HG02885 (cell line): ENCODE data around the gene PTRH1.
"Not testable (repeated sequence)": the region's sequence is repeated elsewhere in the genome, so short reads cannot be mapped to it uniquely, and the experiment has no call there.

Experiments
- ATAC-seq: cut with Tn5 transposase; IDR thresholded peaks from one replicate; pipeline ENCODE4 v1.9.1; 2021; ENCODE audit warnings: mild to moderate bottlenecking; ENCODE audit not compliant: unreplicated experiment, poor library complexity

Gene PTRH1

GRCh38 chr9:127715470-127716337 is at the start of gene PTRH1, which contains the start of gene TTC16:
PTRH1 (minus strand) TSS chr9:127715663; CDS start chr9:127715639, 24 bp downstream.
TTC16 (plus strand) TSS chr9:127716079; CDS start chr9:127716146, 67 bp downstream.
- ATAC-seq, result peak; percentile 93

GRCh38 chr9:127763918-127764384 is 48.5 kb upstream of the PTRH1 start:
- no peak for ATAC-seq

GRCh38 chr9:127762111-127762676 is 46.7 kb upstream of the PTRH1 start:
- ATAC-seq, result no peak

GRCh38 chr9:127761491-127761956 is 46.1 kb upstream of the PTRH1 start:
- no peak for ATAC-seq

GRCh38 chr9:127761061-127761460 is 45.6 kb upstream of the PTRH1 start:
- ATAC-seq, result no peak

- ATAC-seq, result no peak
Observed at GRCh38 chr9:127758843-127759242, 43.4 kb upstream of the PTRH1 start.

GRCh38 chr9:127756776-127757175 is 41.3 kb upstream of the PTRH1 start:
- not testable (repeated sequence) for ATAC-seq

- ATAC-seq, result no peak
Observed at GRCh38 chr9:127756233-127756632, 40.8 kb upstream of the PTRH1 start.

- ATAC-seq, result no peak
Observed at GRCh38 chr9:127755061-127756060, 39.9 kb upstream of the PTRH1 start.

- no peak for ATAC-seq
Observed at GRCh38 chr9:127754099-127755060, 38.9 kb upstream of the PTRH1 start.

- ATAC-seq, result no peak
Observed at GRCh38 chr9:127753622-127754021, 38.2 kb upstream of the PTRH1 start.

- ATAC-seq, result no peak
Observed at GRCh38 chr9:127753148-127753547, 37.7 kb upstream of the PTRH1 start.

GRCh38 chr9:127751269-127752054 is 36.0 kb upstream of the PTRH1 start:
- no peak for ATAC-seq

GRCh38 chr9:127749090-127749787 is 33.8 kb upstream of the PTRH1 start:
- no peak for ATAC-seq

GRCh38 chr9:127746959-127747569 is 31.6 kb upstream of the PTRH1 start:
- no peak for ATAC-seq

- ATAC-seq, result no peak
Observed at GRCh38 chr9:127744398-127745110, 29.1 kb upstream of the PTRH1 start.
